HCT116 (cell line): ENCODE measurements around the gene CBFA2T2. TPM values are rescaled to one million over a fixed set of nuclear protein-coding genes. Genes with fewer than 3 reads are reported as not detected.

Experiments
- ATAC-seq: fragments of 200-7000 bp; cut with Tn5 transposase; 2 replicates; pipeline ENCODE4 v1.9.1; 2020; ENCODE audit warnings: mild to moderate bottlenecking, moderate library complexity
- BruUV-seq: library from RNA; stranded (reverse); fragments of 400-500 nt; replicated peaks from 2 replicates; lab custom pipeline; 2021; lab: Mats Ljungman, UMichigan
- CTCF ChIA-PET: fragments of 300-600 bp; sonication (Branson Sonifier 250); formaldehyde crosslinking; loops from one replicate; lab custom pipeline; 2021; ENCODE audit warnings: antibody characterized with exemption; lab: Charles Lee
- POLR2A ChIA-PET: fragments of 300-600, 350-600 bp; sonication (Branson Sonifier 250); formaldehyde crosslinking; loops from one replicate; lab custom pipeline; 2021; ENCODE audit warnings: antibody characterized with exemption; lab: Charles Lee
- RAD21 ChIA-PET, 2 experiments: fragments of 300-600 bp; sonication (Branson Sonifier 250); formaldehyde crosslinking; loops; one replicate each; lab custom pipeline; 2023; ENCODE audit warnings: low total read pairs in 2 of 2; ENCODE audit not compliant: uncharacterized antibody in 2 of 2, unreplicated experiment in 2 of 2, low non-redundant PET in 1 of 2; lab: Charles Lee
- DNase-seq: peaks from one replicate; pipeline ENCODE4 v3.0.0-alpha.2; 2010; ENCODE audit warnings: low read depth, low spot score
- H2AFZ ChIP-seq: fragments of 200-600 bp; shearing (Covaris generic), sonication (generic); 2 replicates; pipeline ENCODE4 v1.6.1; 2017; ENCODE audit warnings: low read depth, mixed run types, mixed read lengths, antibody characterized with exemption, low read length; ENCODE audit not compliant: poor library complexity, severe bottlenecking
- H3K27ac ChIP-seq: 2 replicates; pipeline ENCODE4 v1.5.1; 2012; ENCODE audit warnings: low read depth, low read length
- H3K27me3 ChIP-seq: fragments of 200-600 bp; sonication (generic); 2 replicates; pipeline ENCODE4 v1.6.1; 2016; ENCODE audit warnings: mixed run types, low read length, mixed read lengths; ENCODE audit not compliant: insufficient read depth
- H3K36me3 ChIP-seq, 2 experiments: fragments of 200-500 bp in 1 of 2; fragments of 200-600 bp in 1 of 2; sonication (Bioruptor generic) in 1 of 2; sonication (generic) in 1 of 2; 2 replicates each; pipeline versions ENCODE4 v1.5.1 to v1.6.1; 2014 to 2016; ENCODE audit warnings: low read length in 2 of 2, inconsistent platforms in 1 of 2, mixed read lengths in 1 of 2, mixed run types in 1 of 2; ENCODE audit not compliant: insufficient read depth in 2 of 2, control insufficient read depth in 1 of 2
- H3K4me1 ChIP-seq, 2 experiments: fragments of 200-600 bp in 1 of 2; sonication (generic) in 1 of 2; 2 replicates each; pipeline versions ENCODE4 v1.5.1 to v1.6.1; 2012 to 2017; ENCODE audit warnings: low read length in 2 of 2, inconsistent platforms in 1 of 2, mild to moderate bottlenecking in 1 of 2, mixed read lengths in 1 of 2, mixed run types in 1 of 2, moderate library complexity in 1 of 2; ENCODE audit not compliant: insufficient read depth in 2 of 2, control insufficient read depth in 1 of 2
- H3K4me2 ChIP-seq: fragments of 200-600 bp; sonication (generic); 2 replicates; pipeline ENCODE4 v1.6.1; 2017; ENCODE audit warnings: mixed run types, low read length, mixed read lengths
- H3K4me3 ChIP-seq, 2 experiments: fragments of 200-600 bp in 1 of 2; sonication (generic) in 1 of 2; replicated peaks in 1 of 2; 2 replicates each; pipeline ENCODE4 v1.5.1; 2011 to 2016; ENCODE audit warnings: low read length in 2 of 2, control low read depth in 1 of 2, low read depth in 1 of 2, mild to moderate bottlenecking in 1 of 2, mixed read lengths in 1 of 2, mixed run types in 1 of 2
- H3K79me2 ChIP-seq: fragments of 200-600 bp; sonication (generic); 2 replicates; pipeline ENCODE4 v1.6.1; 2017; ENCODE audit warnings: mild to moderate bottlenecking, mixed run types, low read length, moderate library complexity, mixed read lengths; ENCODE audit not compliant: insufficient read depth
- H3K9ac ChIP-seq: fragments of 200-600 bp; sonication (generic); 2 replicates; pipeline ENCODE4 v1.6.1; 2016; ENCODE audit warnings: low read length, mixed read lengths
- H3K9me2 ChIP-seq: fragments of 200-600 bp; sonication (generic), shearing (Covaris generic); 2 replicates; pipeline ENCODE4 v1.6.1; 2017; ENCODE audit warnings: mixed run types, mild to moderate bottlenecking, moderate library complexity; ENCODE audit not compliant: insufficient read depth
- H3K9me3 ChIP-seq, 2 experiments: fragments of 200-500 bp in 1 of 2; fragments of 200-600 bp in 1 of 2; sonication (Bioruptor generic) in 1 of 2; sonication (generic) in 1 of 2; 2 replicates each; pipeline ENCODE4 v1.6.1; 2014 to 2017; ENCODE audit warnings: low read length in 2 of 2, mixed read lengths in 2 of 2, inconsistent platforms in 1 of 2, low read depth in 1 of 2, mild to moderate bottlenecking in 1 of 2, mixed run types in 1 of 2, moderate library complexity in 1 of 2; ENCODE audit not compliant: control insufficient read depth in 1 of 2, insufficient read depth in 1 of 2
- H4K20me1 ChIP-seq: fragments of 200-600 bp; sonication (generic), shearing (Covaris generic); 2 replicates; pipeline ENCODE4 v1.6.1; 2017; ENCODE audit warnings: mixed run types, mild to moderate bottlenecking, moderate library complexity; ENCODE audit not compliant: insufficient read depth
- CBX3 ChIP-seq: IDR thresholded peaks from 2 replicates; pipeline ENCODE4 v1.6.1; 2012; ENCODE audit warnings: low read depth
- CEBPB ChIP-seq: IDR thresholded peaks from 2 replicates; pipeline ENCODE4 v1.6.1; 2012; ENCODE audit warnings: low read depth
- EGR1 ChIP-seq: IDR thresholded peaks from 2 replicates; pipeline ENCODE4 v1.6.1; 2012; ENCODE audit warnings: low read depth
- ELF1 ChIP-seq: IDR thresholded peaks from 2 replicates; pipeline ENCODE4 v1.6.1; 2012; ENCODE audit warnings: low read depth, borderline replicate concordance
- EZH2 ChIP-seq: fragments of 200-600 bp; sonication (generic); IDR thresholded peaks from 2 replicates; pipeline ENCODE4 v1.6.1; 2017; ENCODE audit warnings: antibody characterized with exemption, mixed run types
- EZH2phosphoT487 ChIP-seq: fragments of 200-600 bp; IDR thresholded peaks from 2 replicates; pipeline ENCODE4 v1.6.1; 2018; ENCODE audit warnings: antibody characterized with exemption, borderline replicate concordance
- FOSL1 ChIP-seq: IDR thresholded peaks from 2 replicates; pipeline ENCODE4 v1.6.1; 2012; ENCODE audit warnings: low read depth
- JUND ChIP-seq: IDR thresholded peaks from 2 replicates; pipeline ENCODE4 v1.6.1; 2012
- POLR2A ChIP-seq: IDR thresholded peaks from 2 replicates; pipeline ENCODE4 v1.7.0; 2011; ENCODE audit warnings: borderline replicate concordance; ENCODE audit not compliant: insufficient read depth, insufficient read length; ENCODE audit errors: extremely low read depth
- POLR2AphosphoS5 ChIP-seq: IDR thresholded peaks from 2 replicates; pipeline ENCODE4 v1.6.1; 2011; ENCODE audit warnings: mild to moderate bottlenecking, low read depth, low read length, moderate library complexity
- SIN3A ChIP-seq: IDR thresholded peaks from 2 replicates; pipeline ENCODE4 v1.6.1; 2012; ENCODE audit warnings: low read depth
- SP1 ChIP-seq: IDR thresholded peaks from 2 replicates; pipeline ENCODE4 v1.6.1; 2012; ENCODE audit warnings: low read depth
- SRF ChIP-seq: IDR thresholded peaks from 2 replicates; pipeline ENCODE4 v1.6.1; 2012; ENCODE audit warnings: low read depth
- TCF7L2 ChIP-seq: IDR thresholded peaks from 2 replicates; pipeline ENCODE4 v1.7.0; 2011; ENCODE audit warnings: borderline replicate concordance, inconsistent platforms; ENCODE audit not compliant: insufficient read depth, insufficient read length; ENCODE audit errors: extremely low read depth
- ZBTB33 ChIP-seq: IDR thresholded peaks from 2 replicates; pipeline ENCODE4 v1.6.1; 2011; ENCODE audit warnings: mild to moderate bottlenecking, low read length, moderate library complexity; ENCODE audit not compliant: insufficient replicate concordance; ENCODE audit errors: extremely low read depth
- ZFX ChIP-seq: fragments of 450-650 bp; IDR thresholded peaks from 2 replicates; pipeline ENCODE4 v1.6.1; 2017
- intact Hi-C: fragments of 100-400 bp; cut with micrococcal nuclease; formaldehyde crosslinking; loops from 2 replicates; pipeline ENCODE4 v1.10.0; 2022
- total RNA-seq: library from RNA; stranded (reverse); gene quantifications from one replicate; pipeline ENCODE4 v1.2.1, GENCODE V29; 2021; ENCODE audit not compliant: unreplicated experiment
- TF ChIP-seq, protein P1 (sequence below): IDR thresholded peaks from 2 replicates; pipeline ENCODE4 v1.6.1; 2012
- TF ChIP-seq, protein P2 (sequence below): IDR thresholded peaks from 2 replicates; pipeline ENCODE4 v1.6.1; 2012; ENCODE audit warnings: low read depth
- TF ChIP-seq, protein P3 (sequence below): IDR thresholded peaks from 2 replicates; pipeline ENCODE4 v1.6.1; 2012
- TF ChIP-seq, protein P4 (sequence below), 3 experiments: fragments of 200-600 bp in 1 of 3; sonication (generic) in 1 of 3; IDR thresholded peaks in 2 of 3; conservative IDR thresholded peaks in 1 of 3; 2 replicates each; pipeline ENCODE4 v1.5.1; 2012 to 2017; ENCODE audit warnings: low read depth in 2 of 3, low read length in 2 of 3, antibody characterized with exemption in 1 of 3, borderline replicate concordance in 1 of 3, control low read depth in 1 of 3, mild to moderate bottlenecking in 1 of 3, mixed read lengths in 1 of 3, mixed run types in 1 of 3, moderate library complexity in 1 of 3; ENCODE audit not compliant: insufficient read depth in 1 of 3

CBFA2T2 gene
- total RNA-seq, 1 experiment from 2014 or later: 8.0 TPM

DNA sequence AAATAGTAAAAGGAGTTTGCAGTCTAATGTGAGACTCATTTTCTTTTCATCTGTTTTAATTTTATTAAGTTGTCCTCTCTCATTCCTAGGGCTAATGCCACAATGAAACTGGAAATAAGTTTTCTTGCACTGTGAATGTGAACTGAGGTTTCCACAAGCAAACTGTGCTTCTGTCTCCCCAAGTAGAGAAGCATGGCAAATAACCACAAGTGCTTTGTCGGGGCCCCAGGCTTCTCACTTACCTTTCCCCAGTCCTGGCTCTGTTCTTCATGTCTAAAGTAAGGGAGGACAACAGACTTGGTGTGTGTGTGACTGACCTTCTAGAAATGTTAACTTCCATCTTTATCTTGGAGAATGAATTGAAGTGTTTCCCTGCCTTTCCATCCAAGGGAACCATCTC, 80.8 kb downstream of the CBFA2T2 start:
- intact Hi-C loops: no loop called here
- POLR2A ChIA-PET: no interaction called here
- no peak for DNase-seq
- CTCF ChIA-PET: no interaction called here
- no peak overlapping the region for H3K4me3 ChIP-seq
- TF ChIP-seq JUND (no peak), ELF1 (no peak), EZH2 (no peak), EZH2phosphoT487 (no peak), FOSL1 (no peak), SP1 (no peak), ZFX (no peak), POLR2AphosphoS5 (no peak), ZBTB33 (no peak), CEBPB (no peak), POLR2A (no peak), CBX3 (no peak), EGR1 (no peak), TCF7L2 (no peak), SRF (no peak), SIN3A (no peak)
- TF ChIP-seq, protein P1, sequence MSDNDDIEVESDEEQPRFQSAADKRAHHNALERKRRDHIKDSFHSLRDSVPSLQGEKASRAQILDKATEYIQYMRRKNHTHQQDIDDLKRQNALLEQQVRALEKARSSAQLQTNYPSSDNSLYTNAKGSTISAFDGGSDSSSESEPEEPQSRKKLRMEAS: no peak
- TF ChIP-seq, protein P2, sequence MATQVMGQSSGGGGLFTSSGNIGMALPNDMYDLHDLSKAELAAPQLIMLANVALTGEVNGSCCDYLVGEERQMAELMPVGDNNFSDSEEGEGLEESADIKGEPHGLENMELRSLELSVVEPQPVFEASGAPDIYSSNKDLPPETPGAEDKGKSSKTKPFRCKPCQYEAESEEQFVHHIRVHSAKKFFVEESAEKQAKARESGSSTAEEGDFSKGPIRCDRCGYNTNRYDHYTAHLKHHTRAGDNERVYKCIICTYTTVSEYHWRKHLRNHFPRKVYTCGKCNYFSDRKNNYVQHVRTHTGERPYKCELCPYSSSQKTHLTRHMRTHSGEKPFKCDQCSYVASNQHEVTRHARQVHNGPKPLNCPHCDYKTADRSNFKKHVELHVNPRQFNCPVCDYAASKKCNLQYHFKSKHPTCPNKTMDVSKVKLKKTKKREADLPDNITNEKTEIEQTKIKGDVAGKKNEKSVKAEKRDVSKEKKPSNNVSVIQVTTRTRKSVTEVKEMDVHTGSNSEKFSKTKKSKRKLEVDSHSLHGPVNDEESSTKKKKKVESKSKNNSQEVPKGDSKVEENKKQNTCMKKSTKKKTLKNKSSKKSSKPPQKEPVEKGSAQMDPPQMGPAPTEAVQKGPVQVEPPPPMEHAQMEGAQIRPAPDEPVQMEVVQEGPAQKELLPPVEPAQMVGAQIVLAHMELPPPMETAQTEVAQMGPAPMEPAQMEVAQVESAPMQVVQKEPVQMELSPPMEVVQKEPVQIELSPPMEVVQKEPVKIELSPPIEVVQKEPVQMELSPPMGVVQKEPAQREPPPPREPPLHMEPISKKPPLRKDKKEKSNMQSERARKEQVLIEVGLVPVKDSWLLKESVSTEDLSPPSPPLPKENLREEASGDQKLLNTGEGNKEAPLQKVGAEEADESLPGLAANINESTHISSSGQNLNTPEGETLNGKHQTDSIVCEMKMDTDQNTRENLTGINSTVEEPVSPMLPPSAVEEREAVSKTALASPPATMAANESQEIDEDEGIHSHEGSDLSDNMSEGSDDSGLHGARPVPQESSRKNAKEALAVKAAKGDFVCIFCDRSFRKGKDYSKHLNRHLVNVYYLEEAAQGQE: no peak
- TF ChIP-seq, protein P3, sequence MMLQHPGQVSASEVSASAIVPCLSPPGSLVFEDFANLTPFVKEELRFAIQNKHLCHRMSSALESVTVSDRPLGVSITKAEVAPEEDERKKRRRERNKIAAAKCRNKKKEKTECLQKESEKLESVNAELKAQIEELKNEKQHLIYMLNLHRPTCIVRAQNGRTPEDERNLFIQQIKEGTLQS: no peak
- TF ChIP-seq, protein P4, sequence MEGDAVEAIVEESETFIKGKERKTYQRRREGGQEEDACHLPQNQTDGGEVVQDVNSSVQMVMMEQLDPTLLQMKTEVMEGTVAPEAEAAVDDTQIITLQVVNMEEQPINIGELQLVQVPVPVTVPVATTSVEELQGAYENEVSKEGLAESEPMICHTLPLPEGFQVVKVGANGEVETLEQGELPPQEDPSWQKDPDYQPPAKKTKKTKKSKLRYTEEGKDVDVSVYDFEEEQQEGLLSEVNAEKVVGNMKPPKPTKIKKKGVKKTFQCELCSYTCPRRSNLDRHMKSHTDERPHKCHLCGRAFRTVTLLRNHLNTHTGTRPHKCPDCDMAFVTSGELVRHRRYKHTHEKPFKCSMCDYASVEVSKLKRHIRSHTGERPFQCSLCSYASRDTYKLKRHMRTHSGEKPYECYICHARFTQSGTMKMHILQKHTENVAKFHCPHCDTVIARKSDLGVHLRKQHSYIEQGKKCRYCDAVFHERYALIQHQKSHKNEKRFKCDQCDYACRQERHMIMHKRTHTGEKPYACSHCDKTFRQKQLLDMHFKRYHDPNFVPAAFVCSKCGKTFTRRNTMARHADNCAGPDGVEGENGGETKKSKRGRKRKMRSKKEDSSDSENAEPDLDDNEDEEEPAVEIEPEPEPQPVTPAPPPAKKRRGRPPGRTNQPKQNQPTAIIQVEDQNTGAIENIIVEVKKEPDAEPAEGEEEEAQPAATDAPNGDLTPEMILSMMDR (IDR thresholded peaks at IDR 0.05 in 2 of 3, conservative IDR thresholded peaks at IDR 0.05 in 1 of 3; ENCODE audit: borderline replicate concordance in 1 of 3, insufficient read depth in 1 of 3, low read depth in 2 of 3, low read length in 2 of 3): no peak
- no peaks in the 10 kb centered on the region for H3K9me3 ChIP-seq
- RAD21 ChIA-PET: no interaction called here
- no peak for ATAC-seq
- H3K4me2 ChIP-seq: no peak overlapping the region
- no peak overlapping the region for H3K9ac ChIP-seq
- H3K27ac ChIP-seq: no peak overlapping the region
- H3K4me1 ChIP-seq: peaks cover 5 to 6% of the 10 kb centered on the region in 2 experiments; a peak in 2 of 4 replicates
- H3K79me2 ChIP-seq: no peaks in the 10 kb centered on the region; the same call in 1 of the 2 replicates
- no TSS peak for BruUV-seq
- no peak overlapping the region for H2AFZ ChIP-seq
- H3K27me3 ChIP-seq: no peaks in the 10 kb centered on the region
- no peaks in the 10 kb centered on the region for H3K9me2 ChIP-seq
- H3K36me3 ChIP-seq: no peaks in the 10 kb centered on the region
- no peaks in the 10 kb centered on the region for H4K20me1 ChIP-seq
